GM23338 (cell line): ENCODE data around the gene SLCO4A1. TPM values are rescaled to one million over a fixed set of nuclear protein-coding genes. Genes with fewer than 3 reads are reported as not detected.

Experiments
- ATAC-seq: fragments of 200-7000 bp; cut with Tn5 transposase; 3 replicates; pipeline ENCODE4 v1.9.1; 2020
- DNase-seq: peaks from one replicate; pipeline ENCODE4 v3.0.0-alpha.2; 2015; ENCODE audit warnings: low spot score
- H2AFZ ChIP-seq: fragments of 200-600 bp; sonication (generic); 2 replicates; pipeline ENCODE4 v1.8.0; 2016; ENCODE audit warnings: antibody characterized with exemption, mild to moderate bottlenecking, moderate library complexity
- H3F3A ChIP-seq: fragments of 200-600 bp; sonication (generic); replicated peaks from 2 replicates; pipeline ENCODE4 v1.8.0; 2017; ENCODE audit warnings: antibody characterized with exemption, mixed run types, low read depth
- H3K27ac ChIP-seq: fragments of 200-600 bp; sonication (generic); 2 replicates; pipeline ENCODE4 v1.6.1; 2016; ENCODE audit warnings: low read depth
- H3K27me3 ChIP-seq: fragments of 200-600 bp; sonication (generic); 2 replicates; pipeline ENCODE4 v1.8.0; 2016; ENCODE audit warnings: mild to moderate bottlenecking, mixed run types, moderate library complexity; ENCODE audit not compliant: insufficient read depth
- H3K36me3 ChIP-seq: fragments of 200-600 bp; sonication (generic); 2 replicates; pipeline ENCODE4 v1.8.0; 2016; ENCODE audit warnings: mild to moderate bottlenecking; ENCODE audit not compliant: insufficient read depth
- H3K4me1 ChIP-seq: fragments of 200-600 bp; sonication (generic); 2 replicates; pipeline ENCODE4 v1.8.0; 2016; ENCODE audit warnings: mild to moderate bottlenecking, moderate library complexity; ENCODE audit not compliant: insufficient read depth
- H3K4me2 ChIP-seq: fragments of 200-600 bp; sonication (generic); 2 replicates; pipeline ENCODE4 v1.7.1; 2017; ENCODE audit warnings: mixed run types
- H3K4me3 ChIP-seq: fragments of 200-600 bp; sonication (generic); 2 replicates; pipeline ENCODE4 v1.6.1; 2016; ENCODE audit warnings: mixed run types
- H3K79me2 ChIP-seq: fragments of 200-600 bp; sonication (generic); replicated peaks from 2 replicates; pipeline ENCODE4 v1.8.0; 2017; ENCODE audit warnings: mild to moderate bottlenecking; ENCODE audit not compliant: insufficient read depth
- H3K9me2 ChIP-seq: fragments of 200-600 bp; sonication (generic); 2 replicates; pipeline ENCODE4 v1.8.0; 2017; ENCODE audit not compliant: insufficient read depth
- H4K20me1 ChIP-seq: fragments of 200-600 bp; sonication (generic); replicated peaks from 2 replicates; pipeline ENCODE4 v1.8.0; 2017; ENCODE audit warnings: mild to moderate bottlenecking; ENCODE audit not compliant: insufficient read depth
- H3K27ac Mint-ChIP-seq: 2 replicates; pipeline ENCODE4 v1.8.0; 2020; ENCODE audit warnings: inconsistent platforms, mild to moderate bottlenecking, moderate library complexity, mixed read lengths
- H3K27me3 Mint-ChIP-seq: 3 replicates; pipeline ENCODE4 v1.8.0; 2022; ENCODE audit warnings: low read depth, mild to moderate bottlenecking, moderate library complexity, mixed read lengths, inconsistent platforms; ENCODE audit not compliant: insufficient read depth, poor library complexity
- H3K36me3 Mint-ChIP-seq: 3 replicates; pipeline ENCODE4 v1.8.0; 2021; ENCODE audit warnings: low read depth, mild to moderate bottlenecking, inconsistent platforms, moderate library complexity, mixed read lengths
- H3K4me1 Mint-ChIP-seq: 3 replicates; pipeline ENCODE4 v1.8.0; 2020; ENCODE audit warnings: mild to moderate bottlenecking, inconsistent platforms, mixed read lengths
- H3K4me3 Mint-ChIP-seq: 3 replicates; pipeline ENCODE4 v1.8.0; 2021; ENCODE audit warnings: moderate library complexity, mild to moderate bottlenecking, inconsistent platforms, mixed read lengths
- H3K9me3 Mint-ChIP-seq: 3 replicates; pipeline ENCODE4 v1.8.0; 2020; ENCODE audit warnings: moderate library complexity, mild to moderate bottlenecking, inconsistent platforms, mixed read lengths
- CREB1 ChIP-seq: fragments of 250-450 bp; sonication (Bioruptor Pico); IDR thresholded peaks from 2 replicates; pipeline ENCODE4 v1.5.0; 2020; ENCODE audit warnings: low read depth, mild to moderate bottlenecking, moderate library complexity
- CTCF ChIP-seq, 2 experiments: fragments of 200-600 bp in 1 of 2; sonication (generic) in 1 of 2; conservative IDR thresholded peaks; 2 replicates each; pipeline versions ENCODE4 v1.5.1 to v1.6.1; 2016 to 2017; ENCODE audit warnings: antibody characterized with exemption in 2 of 2, low read depth in 2 of 2, mild to moderate bottlenecking in 2 of 2, moderate library complexity in 1 of 2
- EZH2 ChIP-seq: fragments of 200-600 bp; sonication (generic); IDR thresholded peaks from one replicate; pipeline ENCODE4 v1.8.0; 2017; ENCODE audit warnings: antibody characterized with exemption, mild to moderate bottlenecking, low read depth; ENCODE audit not compliant: unreplicated experiment
- EZH2phosphoT487 ChIP-seq: fragments of 200-600 bp; sonication (generic); IDR thresholded peaks from one replicate; pipeline ENCODE4 v1.8.1; 2018; ENCODE audit warnings: antibody characterized with exemption; ENCODE audit not compliant: unreplicated experiment
- JUNB ChIP-seq: IDR thresholded peaks from one replicate; pipeline ENCODE4 v1.6.1; 2016; ENCODE audit warnings: antibody characterized with exemption; ENCODE audit not compliant: unreplicated experiment
- NANOG ChIP-seq: IDR thresholded peaks from 2 replicates; pipeline ENCODE4 v1.6.1; 2016; ENCODE audit warnings: antibody characterized with exemption, borderline replicate concordance
- POLR2AphosphoS5 ChIP-seq: IDR thresholded peaks from 2 replicates; pipeline ENCODE4 v1.6.1; 2016; ENCODE audit warnings: antibody characterized with exemption, low read depth
- STAT1 ChIP-seq: IDR thresholded peaks from one replicate; pipeline ENCODE4 v1.6.1; 2016; ENCODE audit warnings: antibody characterized with exemption; ENCODE audit not compliant: unreplicated experiment
- ZNF114 ChIP-seq: fragments of 250-450 bp; sonication (Bioruptor Pico); IDR thresholded peaks from 2 replicates; pipeline ENCODE4 v1.5.0; 2020; ENCODE audit warnings: mild to moderate bottlenecking, moderate library complexity
- ZNF331 ChIP-seq: fragments of 250-450 bp; sonication (Bioruptor Pico); IDR thresholded peaks from 2 replicates; pipeline ENCODE4 v1.5.0; 2020; ENCODE audit warnings: low read depth, mild to moderate bottlenecking, moderate library complexity
- polyA plus RNA-seq: library from polyadenylated mRNA; unstranded; fragments of >200 nt; fragmentation: Nextera tagmentation; extraction: Ambion mirVana; gene quantifications from 2 replicates; pipeline ENCODE4 v1.2.1, GENCODE V29; 2016
- total RNA-seq: library from RNA; depleted of rRNA; stranded (reverse); fragments of >200 nt; shearing (Covaris generic); gene quantifications from 2 replicates; pipeline ENCODE4 v1.2.3, GENCODE V29; 2014
- TF ChIP-seq, protein P1 (sequence below): IDR thresholded peaks from one replicate; pipeline ENCODE4 v1.6.1; 2018; ENCODE audit warnings: antibody characterized with exemption; ENCODE audit not compliant: unreplicated experiment
- TF ChIP-seq, protein P2 (sequence below): IDR thresholded peaks from 2 replicates; pipeline ENCODE4 v1.6.1; 2016; ENCODE audit warnings: antibody characterized with exemption
- TF ChIP-seq, protein P3 (sequence below): fragments of 250-450 bp; sonication (Bioruptor Pico); IDR thresholded peaks from 2 replicates; pipeline ENCODE4 v1.5.0; 2020; ENCODE audit warnings: mild to moderate bottlenecking, moderate library complexity

Gene SLCO4A1
- total and polyA plus RNA-seq, 2 experiments from 2014 or later = 28.5 to 41.6 TPM

DNA sequence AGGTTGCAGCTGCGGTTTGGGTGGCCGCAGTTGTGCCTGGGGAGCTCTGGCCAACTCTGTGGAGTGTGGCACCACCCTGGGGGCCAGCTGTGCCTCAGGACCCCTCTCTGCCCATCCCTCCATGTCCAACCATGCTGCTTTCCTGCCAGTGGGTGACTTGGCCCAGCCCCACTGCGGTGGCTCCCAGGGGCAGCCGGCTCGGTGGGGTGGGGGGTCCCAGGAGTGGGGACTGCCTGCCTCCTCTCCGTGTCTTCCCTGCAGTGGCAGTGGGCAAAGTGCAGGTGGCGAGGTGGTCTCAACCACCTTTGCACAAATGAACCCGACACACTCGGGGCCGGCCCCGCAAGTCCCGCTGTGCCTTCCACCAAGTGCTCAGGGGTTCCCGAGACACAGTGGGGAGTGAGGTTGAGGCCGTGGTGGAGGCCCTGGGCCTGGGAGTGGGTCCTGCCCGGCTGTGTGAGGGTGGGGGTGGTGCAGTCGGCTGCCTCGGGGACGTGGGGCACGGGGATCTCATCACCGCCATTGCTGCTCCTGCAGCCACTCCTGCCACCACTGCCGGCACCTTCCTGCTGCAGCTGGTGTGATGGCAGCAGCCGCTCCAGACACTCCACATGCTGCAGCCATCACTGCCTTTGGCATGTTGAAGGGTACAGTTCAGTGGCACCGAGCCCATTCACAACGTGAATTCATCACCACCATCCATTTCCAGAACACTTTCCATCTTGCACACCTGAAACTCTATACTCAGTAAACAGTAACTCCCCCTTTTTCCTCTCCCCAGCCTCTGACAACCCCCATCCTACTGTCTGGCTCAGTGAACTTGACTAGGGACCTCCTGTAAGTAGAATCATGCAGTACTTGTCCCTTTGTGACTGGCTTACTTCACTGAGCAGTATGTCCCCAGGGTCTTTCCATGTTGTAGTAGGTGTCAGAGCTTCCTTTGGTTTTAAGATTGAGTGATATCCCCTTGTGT, 10.7 kb upstream of the SLCO4A1 start:
- DNase-seq (no peak), ATAC-seq (no peak)
- Mint-ChIP-seq H3K27me3 (peaks cover 1% of the 10 kb centered on the region), H3K4me3 (no peak overlapping the region), H3K4me1 (peaks cover 27% of the 10 kb centered on the region), H3K27ac (no peak overlapping the region), H3K36me3 (no peaks in the 10 kb centered on the region; the same call in 2 of the 3 replicates), H3K9me3 (no peaks in the 10 kb centered on the region)
- H3K9me2 ChIP-seq = no peaks in the 10 kb centered on the region
- H2AFZ ChIP-seq = no peak overlapping the region
- H3K4me2 ChIP-seq = no peak overlapping the region
- no peak overlapping the region for H3K4me3 ChIP-seq
- H3F3A ChIP-seq = no peaks in the 10 kb centered on the region
- TF ChIP-seq POLR2AphosphoS5 = no peak
- TF ChIP-seq CREB1 (CRISPR knock-in tag) = no peak
- TF ChIP-seq, protein P1, sequence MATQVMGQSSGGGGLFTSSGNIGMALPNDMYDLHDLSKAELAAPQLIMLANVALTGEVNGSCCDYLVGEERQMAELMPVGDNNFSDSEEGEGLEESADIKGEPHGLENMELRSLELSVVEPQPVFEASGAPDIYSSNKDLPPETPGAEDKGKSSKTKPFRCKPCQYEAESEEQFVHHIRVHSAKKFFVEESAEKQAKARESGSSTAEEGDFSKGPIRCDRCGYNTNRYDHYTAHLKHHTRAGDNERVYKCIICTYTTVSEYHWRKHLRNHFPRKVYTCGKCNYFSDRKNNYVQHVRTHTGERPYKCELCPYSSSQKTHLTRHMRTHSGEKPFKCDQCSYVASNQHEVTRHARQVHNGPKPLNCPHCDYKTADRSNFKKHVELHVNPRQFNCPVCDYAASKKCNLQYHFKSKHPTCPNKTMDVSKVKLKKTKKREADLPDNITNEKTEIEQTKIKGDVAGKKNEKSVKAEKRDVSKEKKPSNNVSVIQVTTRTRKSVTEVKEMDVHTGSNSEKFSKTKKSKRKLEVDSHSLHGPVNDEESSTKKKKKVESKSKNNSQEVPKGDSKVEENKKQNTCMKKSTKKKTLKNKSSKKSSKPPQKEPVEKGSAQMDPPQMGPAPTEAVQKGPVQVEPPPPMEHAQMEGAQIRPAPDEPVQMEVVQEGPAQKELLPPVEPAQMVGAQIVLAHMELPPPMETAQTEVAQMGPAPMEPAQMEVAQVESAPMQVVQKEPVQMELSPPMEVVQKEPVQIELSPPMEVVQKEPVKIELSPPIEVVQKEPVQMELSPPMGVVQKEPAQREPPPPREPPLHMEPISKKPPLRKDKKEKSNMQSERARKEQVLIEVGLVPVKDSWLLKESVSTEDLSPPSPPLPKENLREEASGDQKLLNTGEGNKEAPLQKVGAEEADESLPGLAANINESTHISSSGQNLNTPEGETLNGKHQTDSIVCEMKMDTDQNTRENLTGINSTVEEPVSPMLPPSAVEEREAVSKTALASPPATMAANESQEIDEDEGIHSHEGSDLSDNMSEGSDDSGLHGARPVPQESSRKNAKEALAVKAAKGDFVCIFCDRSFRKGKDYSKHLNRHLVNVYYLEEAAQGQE = no peak
- no peak for TF ChIP-seq ZNF331 (CRISPR knock-in tag)
- TF ChIP-seq STAT1 = no peak
- no peak for TF ChIP-seq CTCF (conservative IDR thresholded peaks at IDR 0.05; ENCODE audit: low read depth in 2 of 2)
- no peak for TF ChIP-seq EZH2phosphoT487
- TF ChIP-seq, protein P2, sequence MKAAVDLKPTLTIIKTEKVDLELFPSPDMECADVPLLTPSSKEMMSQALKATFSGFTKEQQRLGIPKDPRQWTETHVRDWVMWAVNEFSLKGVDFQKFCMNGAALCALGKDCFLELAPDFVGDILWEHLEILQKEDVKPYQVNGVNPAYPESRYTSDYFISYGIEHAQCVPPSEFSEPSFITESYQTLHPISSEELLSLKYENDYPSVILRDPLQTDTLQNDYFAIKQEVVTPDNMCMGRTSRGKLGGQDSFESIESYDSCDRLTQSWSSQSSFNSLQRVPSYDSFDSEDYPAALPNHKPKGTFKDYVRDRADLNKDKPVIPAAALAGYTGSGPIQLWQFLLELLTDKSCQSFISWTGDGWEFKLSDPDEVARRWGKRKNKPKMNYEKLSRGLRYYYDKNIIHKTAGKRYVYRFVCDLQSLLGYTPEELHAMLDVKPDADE = no peak
- TF ChIP-seq EZH2 = no peak
- TF ChIP-seq JUNB = no peak
- TF ChIP-seq NANOG = no peak
- TF ChIP-seq ZNF114 (CRISPR knock-in tag) = no peak
- TF ChIP-seq, protein P3, sequence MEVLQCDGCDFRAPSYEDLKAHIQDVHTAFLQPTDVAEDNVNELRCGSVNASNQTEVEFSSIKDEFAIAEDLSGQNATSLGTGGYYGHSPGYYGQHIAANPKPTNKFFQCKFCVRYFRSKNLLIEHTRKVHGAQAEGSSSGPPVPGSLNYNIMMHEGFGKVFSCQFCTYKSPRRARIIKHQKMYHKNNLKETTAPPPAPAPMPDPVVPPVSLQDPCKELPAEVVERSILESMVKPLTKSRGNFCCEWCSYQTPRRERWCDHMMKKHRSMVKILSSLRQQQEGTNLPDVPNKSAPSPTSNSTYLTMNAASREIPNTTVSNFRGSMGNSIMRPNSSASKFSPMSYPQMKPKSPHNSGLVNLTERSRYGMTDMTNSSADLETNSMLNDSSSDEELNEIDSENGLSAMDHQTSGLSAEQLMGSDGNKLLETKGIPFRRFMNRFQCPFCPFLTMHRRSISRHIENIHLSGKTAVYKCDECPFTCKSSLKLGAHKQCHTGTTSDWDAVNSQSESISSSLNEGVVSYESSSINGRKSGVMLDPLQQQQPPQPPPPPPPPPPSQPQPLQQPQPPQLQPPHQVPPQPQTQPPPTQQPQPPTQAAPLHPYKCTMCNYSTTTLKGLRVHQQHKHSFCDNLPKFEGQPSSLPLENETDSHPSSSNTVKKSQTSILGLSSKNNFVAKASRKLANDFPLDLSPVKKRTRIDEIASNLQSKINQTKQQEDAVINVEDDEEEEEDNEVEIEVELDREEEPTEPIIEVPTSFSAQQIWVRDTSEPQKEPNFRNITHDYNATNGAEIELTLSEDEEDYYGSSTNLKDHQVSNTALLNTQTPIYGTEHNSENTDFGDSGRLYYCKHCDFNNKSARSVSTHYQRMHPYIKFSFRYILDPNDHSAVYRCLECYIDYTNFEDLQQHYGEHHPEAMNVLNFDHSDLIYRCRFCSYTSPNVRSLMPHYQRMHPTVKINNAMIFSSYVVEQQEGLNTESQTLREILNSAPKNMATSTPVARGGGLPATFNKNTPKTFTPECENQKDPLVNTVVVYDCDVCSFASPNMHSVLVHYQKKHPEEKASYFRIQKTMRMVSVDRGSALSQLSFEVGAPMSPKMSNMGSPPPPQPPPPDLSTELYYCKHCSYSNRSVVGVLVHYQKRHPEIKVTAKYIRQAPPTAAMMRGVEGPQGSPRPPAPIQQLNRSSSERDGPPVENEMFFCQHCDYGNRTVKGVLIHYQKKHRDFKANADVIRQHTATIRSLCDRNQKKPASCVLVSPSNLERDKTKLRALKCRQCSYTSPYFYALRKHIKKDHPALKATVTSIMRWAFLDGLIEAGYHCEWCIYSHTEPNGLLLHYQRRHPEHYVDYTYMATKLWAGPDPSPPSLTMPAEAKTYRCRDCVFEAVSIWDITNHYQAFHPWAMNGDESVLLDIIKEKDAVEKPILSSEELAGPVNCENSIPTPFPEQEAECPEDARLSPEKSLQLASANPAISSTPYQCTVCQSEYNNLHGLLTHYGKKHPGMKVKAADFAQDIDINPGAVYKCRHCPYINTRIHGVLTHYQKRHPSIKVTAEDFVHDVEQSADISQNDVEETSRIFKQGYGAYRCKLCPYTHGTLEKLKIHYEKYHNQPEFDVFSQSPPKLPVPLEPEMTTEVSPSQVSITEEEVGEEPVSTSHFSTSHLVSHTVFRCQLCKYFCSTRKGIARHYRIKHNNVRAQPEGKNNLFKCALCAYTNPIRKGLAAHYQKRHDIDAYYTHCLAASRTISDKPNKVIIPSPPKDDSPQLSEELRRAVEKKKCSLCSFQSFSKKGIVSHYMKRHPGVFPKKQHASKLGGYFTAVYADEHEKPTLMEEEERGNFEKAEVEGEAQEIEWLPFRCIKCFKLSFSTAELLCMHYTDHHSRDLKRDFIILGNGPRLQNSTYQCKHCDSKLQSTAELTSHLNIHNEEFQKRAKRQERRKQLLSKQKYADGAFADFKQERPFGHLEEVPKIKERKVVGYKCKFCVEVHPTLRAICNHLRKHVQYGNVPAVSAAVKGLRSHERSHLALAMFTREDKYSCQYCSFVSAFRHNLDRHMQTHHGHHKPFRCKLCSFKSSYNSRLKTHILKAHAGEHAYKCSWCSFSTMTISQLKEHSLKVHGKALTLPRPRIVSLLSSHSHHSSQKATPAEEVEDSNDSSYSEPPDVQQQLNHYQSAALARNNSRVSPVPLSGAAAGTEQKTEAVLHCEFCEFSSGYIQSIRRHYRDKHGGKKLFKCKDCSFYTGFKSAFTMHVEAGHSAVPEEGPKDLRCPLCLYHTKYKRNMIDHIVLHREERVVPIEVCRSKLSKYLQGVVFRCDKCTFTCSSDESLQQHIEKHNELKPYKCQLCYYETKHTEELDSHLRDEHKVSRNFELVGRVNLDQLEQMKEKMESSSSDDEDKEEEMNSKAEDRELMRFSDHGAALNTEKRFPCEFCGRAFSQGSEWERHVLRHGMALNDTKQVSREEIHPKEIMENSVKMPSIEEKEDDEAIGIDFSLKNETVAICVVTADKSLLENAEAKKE (CRISPR knock-in tag) = no peak
- no peak overlapping the region for H3K27ac ChIP-seq
- peaks cover 6% of the 10 kb centered on the region; the same call in 1 of the 2 replicates for H3K4me1 ChIP-seq
- H3K79me2 ChIP-seq = no peaks in the 10 kb centered on the region
- H3K27me3 ChIP-seq = no peaks in the 10 kb centered on the region
- no peaks in the 10 kb centered on the region for H4K20me1 ChIP-seq
- no peaks in the 10 kb centered on the region for H3K36me3 ChIP-seq
